ENCODE data around the gene ZNF90. TPM values are rescaled to one million over a fixed set of nuclear protein-coding genes. Genes with fewer than 3 reads are reported as not detected.

Gene ZNF90
- total and polyA plus RNA-seq, 10 of the 15 experiments (the other 5 are each of a cell fraction or from before 2014, with no cell fraction given): 0.06 to 1.3 (median 0.18) TPM; not detected in 1

Small RNA genes lying within 50 kb of the gene (small RNA-seq; reads per million reads assigned to genes)
- not detected for gene AC006539.3

Other genes with a start within 250 kb of the ZNF90 start
- gene ZNF253, start 212.1 kb upstream of the ZNF90 start, total RNA-seq (2014; rRNA removed): 5.1 and 6.0 TPM in 2 replicates
- 7.3 and 7.8 TPM in 2 replicates for gene ZNF253, start 212.1 kb upstream of the ZNF90 start, total RNA-seq (2014; rRNA removed; fragmentation: Illumina TruSeq; extraction: Trizol)
- 3.7 and 4.8 TPM in 2 replicates for gene ZNF253, start 212.1 kb upstream of the ZNF90 start, total RNA-seq (2021)
- gene ZNF253, start 212.1 kb upstream of the ZNF90 start, polyA plus RNA-seq (2011; rRNA removed): 4.4 and 6.5 TPM in 2 replicates
- gene ZNF253, start 212.1 kb upstream of the ZNF90 start, polyA plus RNA-seq (2014; fragmentation: Illumina TruSeq; extraction: Trizol): 6.9 and 11.1 TPM in 2 replicates
- 1 to 10 TPM; 2.6 to 3.3 TPM for gene ZNF253, start 212.1 kb upstream of the ZNF90 start, polyA plus RNA-seq (2014; fragmentation: Nextera tagmentation; extraction: Ambion mirVana)
- 1.8 and 3.1 TPM in 2 replicates for gene ZNF253, start 212.1 kb upstream of the ZNF90 start, polyA plus RNA-seq (2014; rRNA removed)
- 1 to 10 TPM; 7.7 to 8.9 TPM for gene ZNF253, start 212.1 kb upstream of the ZNF90 start, polyA plus RNA-seq (2016; fragmentation: Nextera tagmentation; extraction: Ambion mirVana)
- 1.1 and 2.0 TPM in 2 replicates for gene ZNF93, start 177.1 kb upstream of the ZNF90 start, total RNA-seq (2014; rRNA removed)
- gene ZNF93, start 177.1 kb upstream of the ZNF90 start, total RNA-seq (2014; rRNA removed; fragmentation: Illumina TruSeq; extraction: Trizol): 2.1 and 2.6 TPM in 2 replicates
- 0.58 and 0.77 TPM in 2 replicates for gene ZNF93, start 177.1 kb upstream of the ZNF90 start, total RNA-seq (2021)
- 7.9 and 8.8 TPM in 2 replicates for gene ZNF93, start 177.1 kb upstream of the ZNF90 start, polyA plus RNA-seq (2011; rRNA removed)
- gene ZNF93, start 177.1 kb upstream of the ZNF90 start, polyA plus RNA-seq (2014; fragmentation: Illumina TruSeq; extraction: Trizol): 2.0 and 2.2 TPM in 2 replicates
- gene ZNF93, start 177.1 kb upstream of the ZNF90 start, polyA plus RNA-seq (2014; fragmentation: Nextera tagmentation; extraction: Ambion mirVana): 1 to 10 TPM; 1.4 to 1.9 TPM
- gene ZNF93, start 177.1 kb upstream of the ZNF90 start, polyA plus RNA-seq (2014; rRNA removed): 0.70 and 2.0 TPM in 2 replicates
- 1 to 10 TPM; 2.4 to 3.0 TPM for gene ZNF93, start 177.1 kb upstream of the ZNF90 start, polyA plus RNA-seq (2016; fragmentation: Nextera tagmentation; extraction: Ambion mirVana)
- 0.06 TPM in 1 of 2 replicates, not detected in the other for gene ZNF682, start 38.5 kb upstream of the ZNF90 start, total RNA-seq (2014; rRNA removed)
- 0.27 TPM in 1 of 2 replicates, not detected in the other for gene ZNF682, start 38.5 kb upstream of the ZNF90 start, total RNA-seq (2014; rRNA removed; fragmentation: Illumina TruSeq; extraction: Trizol)
- 0.23 and 0.98 TPM in 2 replicates for gene ZNF682, start 38.5 kb upstream of the ZNF90 start, total RNA-seq (2021)
- gene ZNF682, start 38.5 kb upstream of the ZNF90 start, polyA plus RNA-seq (2011; rRNA removed): 1.6 and 2.9 TPM in 2 replicates
- gene ZNF682, start 38.5 kb upstream of the ZNF90 start, polyA plus RNA-seq (2014; fragmentation: Illumina TruSeq; extraction: Trizol): 0.13 and 0.35 TPM in 2 replicates
- under 1 TPM in 1 of 2 experiments, not detected in 1; 0.55 TPM for gene ZNF682, start 38.5 kb upstream of the ZNF90 start, polyA plus RNA-seq (2014; fragmentation: Nextera tagmentation; extraction: Ambion mirVana)
- 0.31 TPM in 1 of 2 replicates, not detected in the other for gene ZNF682, start 38.5 kb upstream of the ZNF90 start, polyA plus RNA-seq (2014; rRNA removed)
- gene ZNF682, start 38.5 kb upstream of the ZNF90 start, polyA plus RNA-seq (2016; fragmentation: Nextera tagmentation; extraction: Ambion mirVana): not detected
- 0.05 TPM in 1 of 2 replicates, not detected in the other for gene ZNF486, start 89.2 kb downstream of the ZNF90 start, total RNA-seq (2014; rRNA removed)
- gene ZNF486, start 89.2 kb downstream of the ZNF90 start, total RNA-seq (2014; rRNA removed; fragmentation: Illumina TruSeq; extraction: Trizol): 0.04 and 0.18 TPM in 2 replicates
- gene ZNF486, start 89.2 kb downstream of the ZNF90 start, total RNA-seq (2021): 0.13 and 0.35 TPM in 2 replicates
- 1.0 and 1.6 TPM in 2 replicates for gene ZNF486, start 89.2 kb downstream of the ZNF90 start, polyA plus RNA-seq (2011; rRNA removed)
- 0.09 TPM in 1 of 2 replicates, not detected in the other for gene ZNF486, start 89.2 kb downstream of the ZNF90 start, polyA plus RNA-seq (2014; fragmentation: Illumina TruSeq; extraction: Trizol)
- gene ZNF486, start 89.2 kb downstream of the ZNF90 start, polyA plus RNA-seq (2014; fragmentation: Nextera tagmentation; extraction: Ambion mirVana): under 1 TPM; 0.02 to 0.03 TPM
- gene ZNF486, start 89.2 kb downstream of the ZNF90 start, polyA plus RNA-seq (2014; rRNA removed): 0.03 and 0.10 TPM in 2 replicates
- gene ZNF486, start 89.2 kb downstream of the ZNF90 start, polyA plus RNA-seq (2016; fragmentation: Nextera tagmentation; extraction: Ambion mirVana): under 1 TPM; 0.17 to 0.38 TPM

All from GM12878 (cell line).